ENCODE data around the gene PDE8B. TPM values are rescaled to one million over a fixed set of nuclear protein-coding genes. Genes with fewer than 3 reads are reported as not detected.

Gene PDE8B
- total RNA-seq, 1 donor from 2014 or later, result 0.18 TPM

GRCh38 chr5:77168879-77169244 lies 41.6 kb upstream of the PDE8B start:
- H4K20me1 ChIP-seq (ENCODE audit: insufficient read depth, low read length), result no peaks in the 10 kb centered on the region
- H3K79me2 ChIP-seq (ENCODE audit: insufficient read depth, low read length), result no peaks in the 10 kb centered on the region
- Mint-ChIP-seq H3K36me3 (ENCODE audit: low read depth, unreplicated experiment) (no peaks in the 10 kb centered on the region), H3K9me3 (ENCODE audit: unreplicated experiment) (no peaks in the 10 kb centered on the region), H3K4me3 (ENCODE audit: unreplicated experiment) (no peak overlapping the region), H3K27ac (ENCODE audit: unreplicated experiment) (peak overlapping the region; percentile 14), H3K27me3 (ENCODE audit: low read depth, unreplicated experiment) (peaks cover 4% of the 10 kb centered on the region), H3K4me1 (ENCODE audit: low read depth, unreplicated experiment) (peaks cover 10% of the 10 kb centered on the region)
- peak overlapping the region; percentile 72 for H3K4me2 ChIP-seq (ENCODE audit: low read length)
- no peak overlapping the region for H3K4me3 ChIP-seq (ENCODE audit: insufficient read depth, low read depth, low read length)
- no peak for TF ChIP-seq CTCF (IDR thresholded peaks at IDR 0.05; ENCODE audit: insufficient read depth, low read depth, low read length)
- TF ChIP-seq EZH2 (IDR thresholded peaks at IDR 0.05; ENCODE audit: insufficient read depth, low read length), result no peak
- H3K27ac ChIP-seq (ENCODE audit: low read depth, low read length), result no peak overlapping the region
- peak; percentile 68 for FAIRE-seq
- H3K9ac ChIP-seq (ENCODE audit: low read length), result peak overlapping the region; percentile 59
- no peaks in the 10 kb centered on the region for H3K9me3 ChIP-seq (ENCODE audit: insufficient read depth, low read depth, low read length)
- H3K27me3 ChIP-seq (ENCODE audit: insufficient read depth, low read length), result no peaks in the 10 kb centered on the region
- H2AFZ ChIP-seq (ENCODE audit: low read depth, low read length), result no peak overlapping the region
- no peak for DNase-seq (ENCODE audit: low read depth)
- peaks cover 15% of the 10 kb centered on the region for H3K4me1 ChIP-seq (ENCODE audit: insufficient read depth, low read length)
- no peaks in the 10 kb centered on the region for H3K36me3 ChIP-seq (ENCODE audit: insufficient read depth, low read length)

GRCh38 chr5:77170196-77170890 lies 40.1 kb upstream of the PDE8B start:
- DNase-seq (ENCODE audit: low read depth) (no peak), FAIRE-seq (no peak)
- Histone ChIP-seq H4K20me1 (ENCODE audit: insufficient read depth, low read length) (no peaks in the 10 kb centered on the region), H3K9ac (ENCODE audit: low read length) (no peak overlapping the region), H3K4me3 (ENCODE audit: insufficient read depth, low read depth, low read length) (no peak overlapping the region), H3K27ac (ENCODE audit: low read depth, low read length) (no peak overlapping the region), H3K79me2 (ENCODE audit: insufficient read depth, low read length) (no peaks in the 10 kb centered on the region), H3K4me2 (ENCODE audit: low read length) (no peak overlapping the region), H3K36me3 (ENCODE audit: insufficient read depth, low read length) (no peaks in the 10 kb centered on the region), H3K4me1 (ENCODE audit: insufficient read depth, low read length) (peaks cover 15% of the 10 kb centered on the region), H3K9me3 (ENCODE audit: insufficient read depth, low read depth, low read length) (no peaks in the 10 kb centered on the region), H3K27me3 (ENCODE audit: insufficient read depth, low read length) (no peaks in the 10 kb centered on the region), H2AFZ (ENCODE audit: low read depth, low read length) (no peak overlapping the region)
- Mint-ChIP-seq H3K27ac (ENCODE audit: unreplicated experiment) (no peak overlapping the region), H3K27me3 (ENCODE audit: low read depth, unreplicated experiment) (peaks cover 4% of the 10 kb centered on the region), H3K36me3 (ENCODE audit: low read depth, unreplicated experiment) (no peaks in the 10 kb centered on the region), H3K9me3 (ENCODE audit: unreplicated experiment) (no peaks in the 10 kb centered on the region), H3K4me3 (ENCODE audit: unreplicated experiment) (no peak overlapping the region), H3K4me1 (ENCODE audit: low read depth, unreplicated experiment) (peaks cover 10% of the 10 kb centered on the region)
- TF ChIP-seq CTCF (IDR thresholded peaks at IDR 0.05; ENCODE audit: insufficient read depth, low read depth, low read length) (no peak), EZH2 (IDR thresholded peaks at IDR 0.05; ENCODE audit: insufficient read depth, low read length) (no peak)
